Activated CD4-positive, alpha-beta T cell treated with anti-CD3 and anti-CD28 coated beads for 1 hour (primary cell): ENCODE results near the gene SRGAP1.
"Not testable (repeated sequence)": the region's sequence is repeated elsewhere in the genome, so short reads cannot be mapped to it uniquely, and the experiment has no call there.

Experiments
- DNase-seq: peaks from one replicate; pipeline ENCODE4 v3.0.0-alpha.2; 2020

The SRGAP1 gene

GRCh38 chr12:63841011-63841410 lies 3.5 kb upstream of the SRGAP1 start:
- DNase-seq: no peak

- no peak for DNase-seq
These were observed 2.9 kb upstream of the SRGAP1 start for GRCh38 chr12:63841571-63841970.

- not testable (repeated sequence) for DNase-seq
These were observed 1.8 kb upstream of the SRGAP1 start for GRCh38 chr12:63842750-63843149.

GRCh38 chr12:63843254-63843720 lies 1.2 kb upstream of the SRGAP1 start:
- no peak for DNase-seq

GRCh38 chr12:63843721-63844390 lies 644 bp upstream of the SRGAP1 start:
- DNase-seq: peak; percentile 63

GRCh38 chr12:63845726-63846125 lies 1.2 kb downstream of the SRGAP1 start:
- no peak for DNase-seq

- no peak for DNase-seq
These were observed 1.9 kb downstream of the SRGAP1 start for GRCh38 chr12:63846238-63846967.

- DNase-seq: no peak
These were observed 4.0 kb downstream of the SRGAP1 start for GRCh38 chr12:63848450-63848849.

- no peak for DNase-seq
These were observed 4.7 kb downstream of the SRGAP1 start for GRCh38 chr12:63849106-63849620.

GRCh38 chr12:63849641-63850040 lies 5.1 kb downstream of the SRGAP1 start:
- no peak for DNase-seq

GRCh38 chr12:63853978-63854377 lies 9.5 kb downstream of the SRGAP1 start:
- DNase-seq: no peak

GRCh38 chr12:63855299-63855698 lies 10.8 kb downstream of the SRGAP1 start:
- no peak for DNase-seq

GRCh38 chr12:63857771-63858670 lies 13.5 kb downstream of the SRGAP1 start:
- DNase-seq: no peak

GRCh38 chr12:63859880-63860279 lies 15.4 kb downstream of the SRGAP1 start:
- not testable (repeated sequence) for DNase-seq

- DNase-seq: no peak
These were observed 17.9 kb downstream of the SRGAP1 start for GRCh38 chr12:63862187-63862968.

- DNase-seq: no peak
These were observed 18.4 kb downstream of the SRGAP1 start for GRCh38 chr12:63862969-63863230.

- DNase-seq: no peak
These were observed 19.4 kb downstream of the SRGAP1 start for GRCh38 chr12:63863658-63864453.

GRCh38 chr12:63864454-63864706 lies 19.9 kb downstream of the SRGAP1 start:
- DNase-seq: no peak

- no peak for DNase-seq
These were observed 20.9 kb downstream of the SRGAP1 start for GRCh38 chr12:63865448-63865847.

- no peak for DNase-seq
These were observed 22.6 kb downstream of the SRGAP1 start for GRCh38 chr12:63867053-63867452.

- DNase-seq: no peak
These were observed 25.2 kb downstream of the SRGAP1 start for GRCh38 chr12:63869656-63870055.

GRCh38 chr12:63870838-63871237 lies 26.3 kb downstream of the SRGAP1 start:
- no peak for DNase-seq
